ENCODE data around the gene LRBA. TPM values are rescaled to one million over a fixed set of nuclear protein-coding genes. Genes with fewer than 3 reads are reported as not detected.

LRBA gene
- total and polyA plus RNA-seq, 9 of the 15 experiments (the other 6 are each of a cell fraction or from before 2014, with no cell fraction given): 24.2 to 88.7 (median 59.7) TPM

- no peak for TF ChIP-seq DLX4 (CRISPR knock-in tag; IDR thresholded peaks at IDR 0.05)
- peak; percentile 80 for TF ChIP-seq FOSL1 (tag; conservative IDR thresholded peaks at IDR 0.05)
- peak; percentile 2 for TF ChIP-seq FOS (IDR thresholded peaks at IDR 0.05; ENCODE audit: extremely low read depth, insufficient read length)
- TF ChIP-seq SMARCE1 (IDR thresholded peaks at IDR 0.05): peak; percentile 21; the same call in 1 of the 2 replicates
- TF ChIP-seq RFX1 (IDR thresholded peaks at IDR 0.05): no peak
Measured at GRCh38 chr4:150348079-150348478, 667.0 kb downstream of the LRBA start (continued).

GRCh38 chr4:150345207-150345744, 669.8 kb downstream of the LRBA start:
- intact Hi-C loops (cut with micrococcal nuclease) (no loop called here), in situ Hi-C loops (cut with MboI) (no loop called here)
- no peak for ATAC-seq
- H3K36me3 ChIP-seq (ENCODE audit: control insufficient read depth, insufficient read depth, low read length): peaks cover 12% of the 10 kb centered on the region; the same call in 2 of the 3 replicates
- no peaks in the 10 kb centered on the region for H3K79me2 ChIP-seq (ENCODE audit: control insufficient read depth, insufficient read depth, low read length)
- no peak overlapping the region for H2AFZ ChIP-seq (ENCODE audit: low read depth, low read length)
- no TSS peak for BruUV-seq (replicated peaks)
- no peak overlapping the region for H3K4me2 ChIP-seq (ENCODE audit: insufficient read depth, low read length)
- no peaks in the 10 kb centered on the region for H3K9me1 ChIP-seq (ENCODE audit: control insufficient read depth, insufficient read depth, low read length)
- H3K27me3 ChIP-seq (ENCODE audit: control insufficient read depth in 2 of 2, insufficient read depth in 2 of 2, low read length in 2 of 2): no peaks in the 10 kb centered on the region
- DNase-seq (ENCODE audit: extremely low read depth in 1 of 4, low spot score in 3 of 4): no peak
- no peaks in the 10 kb centered on the region for H4K20me1 ChIP-seq (replicated peaks; ENCODE audit: control insufficient read depth, insufficient read depth, low read length)
- POLR2A ChIA-PET: interaction anchor here (0.8 kb wide), 1 partner anchor 8 kb away, joined by 3 read pairs; no protein-coding TSS in a partner anchor
- CTCF ChIA-PET (ENCODE audit: low intra/inter-chr PET ratio): no interaction called here
- H3K9me3 ChIP-seq (replicated peaks; ENCODE audit: control insufficient read depth, insufficient read depth, low read depth, low read length): no peaks in the 10 kb centered on the region
- no peak overlapping the region for H3K4me3 ChIP-seq
- 78% methylated on average over 3 of the region's 3 CpGs for WGBS (ENCODE audit: insufficient coverage, low coverage, missing lambda C conversion rate)
- peaks cover 0 to 8% of the 10 kb centered on the region in 2 experiments; a peak in 2 of 5 replicates for H3K4me1 ChIP-seq (replicated peaks in 1 of 2; ENCODE audit: control insufficient read depth in 2 of 2, insufficient read depth in 2 of 2, low read length in 2 of 2)
- no peak for FAIRE-seq
- no peak overlapping the region for H3K27ac ChIP-seq (ENCODE audit: extremely low read depth, low read depth, low read length)
- no peak overlapping the region for H3K9ac ChIP-seq (ENCODE audit: insufficient read depth in 1 of 2, low read depth in 2 of 2, low read length in 2 of 2)
- TF ChIP-seq SIN3A (IDR thresholded peaks at IDR 0.05; ENCODE audit: borderline replicate concordance in 2 of 2, control insufficient read depth in 1 of 2, low read depth in 2 of 2, low read length in 2 of 2) (no peak), ATF7 (IDR thresholded peaks at IDR 0.05) (no peak), HNRNPLL (IDR thresholded peaks at IDR 0.05; ENCODE audit: low read depth, low read length, poor library complexity, severe bottlenecking) (no peak), CBFA2T2 (conservative IDR thresholded peaks at IDR 0.05) (no peak), NFIC (IDR thresholded peaks at IDR 0.05) (no peak), NFXL1 (CRISPR knock-in tag; IDR thresholded peaks at IDR 0.05) (no peak), ZSCAN32 (CRISPR knock-in tag; IDR thresholded peaks at IDR 0.05) (no peak), NEUROD1 (IDR thresholded peaks at IDR 0.05; ENCODE audit: borderline replicate concordance, low read depth, low read length, partially characterized antibody) (no peak), SMARCA5 (IDR thresholded peaks at IDR 0.05) (no peak), KHSRP (IDR thresholded peaks at IDR 0.05) (no peak), BACH1 (tag; IDR thresholded peaks at IDR 0.05) (no peak), AFF1 (IDR thresholded peaks at IDR 0.05; ENCODE audit: low read depth in 1 of 2, partially characterized antibody in 2 of 2) (no peak), FOXA3 (CRISPR knock-in tag; conservative IDR thresholded peaks at IDR 0.05 in 1 of 2, IDR thresholded peaks at IDR 0.05 in 1 of 2) (no peak)

All from K562 (cell line).